ENCODE data around the gene GNB5.

The GNB5 gene

GRCh38 chr15:52154896-52155865, 36.0 kb downstream of the GNB5 start:
- H3K4me3 ChIP-seq (replicated peaks in 1 of 2; ENCODE audit: low read depth in 2 of 2, low read length in 2 of 2): no peak overlapping the region
- no peak for DNase-seq (ENCODE audit: low read depth in 2 of 2)
- no peak for TF ChIP-seq CTCF (IDR thresholded peaks at IDR 0.05; ENCODE audit: low read depth, low read length)

DNA sequence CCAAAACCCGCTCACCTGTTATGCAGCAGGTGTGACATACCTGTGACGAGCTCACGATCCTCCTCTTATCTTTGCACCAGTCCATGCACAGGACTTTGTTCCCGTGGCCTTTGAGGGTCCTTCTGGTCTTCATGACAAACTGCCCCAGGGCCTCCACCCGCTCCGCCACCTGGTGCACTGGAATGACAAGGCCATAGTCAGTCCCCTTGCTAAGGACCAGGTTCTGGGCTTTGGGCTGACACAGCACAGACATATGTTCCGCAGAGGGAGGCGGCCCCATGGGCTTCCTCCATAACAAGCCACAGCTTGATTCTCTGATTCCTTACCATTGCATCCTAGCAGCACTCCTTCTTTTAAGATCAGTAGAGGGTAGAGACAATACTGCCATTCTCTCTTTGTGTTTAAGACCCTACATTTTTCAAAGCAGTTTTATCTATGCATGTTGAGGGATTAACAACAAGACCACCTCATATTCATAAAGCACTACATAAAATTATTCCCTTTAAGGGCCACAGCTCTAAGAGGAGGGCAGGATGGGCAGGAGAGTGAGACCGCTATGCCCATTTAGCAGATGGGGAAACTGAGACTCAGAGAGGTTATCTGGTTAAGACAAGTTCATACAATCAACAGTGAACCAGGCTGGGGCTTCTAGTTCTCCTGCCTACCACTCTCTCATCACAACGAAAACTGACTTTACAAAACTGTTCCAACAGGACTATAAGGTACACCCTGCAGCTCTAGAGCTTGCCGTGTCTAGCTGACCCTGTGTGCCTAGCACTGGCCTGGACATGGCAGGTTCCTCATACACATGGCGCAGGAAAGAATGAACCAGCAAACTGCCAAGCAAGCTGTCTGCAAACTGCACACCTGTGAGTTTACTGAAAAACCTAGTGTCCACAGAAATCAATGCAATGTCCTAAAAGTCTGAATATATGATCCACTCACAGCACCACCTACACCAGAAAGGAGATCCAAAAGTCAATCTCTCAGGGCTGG, 37.0 kb downstream of the GNB5 start:
- no peak for TF ChIP-seq CTCF (IDR thresholded peaks at IDR 0.05; ENCODE audit: low read depth, low read length)
- no peak for DNase-seq (ENCODE audit: low read depth in 2 of 2)
- H3K4me3 ChIP-seq (replicated peaks in 1 of 2; ENCODE audit: low read depth in 2 of 2, low read length in 2 of 2): no peak overlapping the region

DNA sequence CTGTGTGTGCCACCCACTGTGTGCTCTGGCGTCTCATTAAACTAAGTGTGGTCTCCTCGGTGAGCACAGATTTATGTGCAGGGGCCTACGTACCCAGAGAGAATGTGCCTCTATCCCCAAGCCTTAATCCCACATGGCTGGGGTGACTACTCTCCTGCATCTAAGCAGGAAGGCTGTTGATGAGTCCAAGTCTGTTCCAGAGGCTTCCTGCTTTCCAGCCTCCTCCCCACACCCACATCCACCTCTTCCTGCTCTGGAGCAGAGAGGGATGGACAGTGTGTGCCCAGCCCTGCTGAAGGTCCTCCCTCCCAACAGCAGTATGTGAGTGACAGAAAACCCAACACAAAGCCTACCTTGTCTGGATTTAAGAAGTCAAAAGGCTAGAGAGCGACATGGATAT, 39.8 kb downstream of the GNB5 start:
- no peak for DNase-seq (ENCODE audit: low read depth in 2 of 2)
- no peak overlapping the region for H3K4me3 ChIP-seq (replicated peaks in 1 of 2; ENCODE audit: low read depth in 2 of 2, low read length in 2 of 2)
- no peak for TF ChIP-seq CTCF (IDR thresholded peaks at IDR 0.05; ENCODE audit: low read depth, low read length)

GRCh38 chr15:52150871-52151270, 40.3 kb downstream of the GNB5 start:
- no peak for DNase-seq (ENCODE audit: low read depth in 2 of 2)
- no peak overlapping the region for H3K4me3 ChIP-seq (replicated peaks in 1 of 2; ENCODE audit: low read depth in 2 of 2, low read length in 2 of 2)
- no peak for TF ChIP-seq CTCF (IDR thresholded peaks at IDR 0.05; ENCODE audit: low read depth, low read length)

GRCh38 chr15:52150043-52150825, 41.0 kb downstream of the GNB5 start:
- H3K4me3 ChIP-seq (replicated peaks in 1 of 2; ENCODE audit: low read depth in 2 of 2, low read length in 2 of 2): no peak overlapping the region
- DNase-seq (ENCODE audit: low read depth in 2 of 2): no peak
- no peak for TF ChIP-seq CTCF (IDR thresholded peaks at IDR 0.05; ENCODE audit: low read depth, low read length)

- H3K4me3 ChIP-seq (replicated peaks in 1 of 2; ENCODE audit: low read depth in 2 of 2, low read length in 2 of 2): no peak overlapping the region
- no peak for TF ChIP-seq CTCF (IDR thresholded peaks at IDR 0.05; ENCODE audit: low read depth, low read length)
- no peak for DNase-seq (ENCODE audit: low read depth in 2 of 2)
Measured at GRCh38 chr15:52148403-52148802, 42.8 kb downstream of the GNB5 start.
